PC-3 (cell line): ENCODE results near the gene CCL17. TPM values are rescaled to one million over a fixed set of nuclear protein-coding genes. Genes with fewer than 3 reads are reported as not detected.

Source experiments
- ATAC-seq: fragments of 200-7000 bp; cut with Tn5 transposase; 2 replicates; pipeline ENCODE4 v1.9.1; 2020; ENCODE audit warnings: mild to moderate bottlenecking, moderate library complexity
- BruUV-seq: library from RNA; stranded (reverse); fragments of 400-500 nt; replicated peaks from 2 replicates; lab custom pipeline; 2021; lab: Mats Ljungman, UMichigan
- CTCF ChIA-PET: fragments of 300-600 bp; sonication (Branson Sonifier 250); formaldehyde crosslinking; loops from one replicate; lab custom pipeline; 2022; ENCODE audit warnings: antibody characterized with exemption; lab: Charles Lee
- POLR2A ChIA-PET: fragments of 300-600 bp; sonication (Branson Sonifier 250); formaldehyde crosslinking; loops from one replicate; lab custom pipeline; 2022; ENCODE audit warnings: antibody characterized with exemption; ENCODE audit not compliant: unreplicated experiment; lab: Charles Lee
- DNase-seq: peaks from one replicate; pipeline ENCODE4 v3.0.0-alpha.2; 2015
- H2AFZ ChIP-seq: fragments of 300-600 bp; sonication (generic); 2 replicates; pipeline ENCODE4 v1.6.0; 2016; ENCODE audit warnings: antibody characterized with exemption, low read length
- H3F3A ChIP-seq: fragments of 300-600 bp; sonication (generic); one replicate; pipeline ENCODE4 v1.6.0; 2017; ENCODE audit warnings: antibody characterized with exemption, low read length, control low read depth, mild to moderate bottlenecking; ENCODE audit not compliant: unreplicated experiment
- H3K27ac ChIP-seq: fragments of 300-600 bp; sonication (generic); 2 replicates; pipeline ENCODE4 v1.5.1; 2016; ENCODE audit warnings: mild to moderate bottlenecking, low read length
- H3K27me3 ChIP-seq: fragments of 300-600 bp; sonication (generic); 2 replicates; pipeline ENCODE4 v1.6.1; 2016; ENCODE audit warnings: low read length, mixed read lengths
- H3K36me3 ChIP-seq: fragments of 300-600 bp; sonication (generic); 2 replicates; pipeline ENCODE4 v1.6.1; 2016; ENCODE audit warnings: low read depth, mixed run types, low read length, mixed read lengths
- H3K4me1 ChIP-seq: fragments of 300-600 bp; sonication (generic); 2 replicates; pipeline ENCODE4 v1.5.1; 2016; ENCODE audit warnings: low read length; ENCODE audit not compliant: insufficient read depth
- H3K4me2 ChIP-seq: fragments of 300-600 bp; sonication (generic); 2 replicates; pipeline ENCODE4 v1.6.0; 2016; ENCODE audit warnings: low read length
- H3K4me3 ChIP-seq: fragments of 300-600 bp; sonication (generic); 2 replicates; pipeline ENCODE4 v1.5.1; 2016; ENCODE audit warnings: mild to moderate bottlenecking, low read length, mixed read lengths
- H3K79me2 ChIP-seq: fragments of 300-600 bp; sonication (generic); 2 replicates; pipeline ENCODE4 v1.6.1; 2017; ENCODE audit warnings: low read length, mixed read lengths
- H3K9ac ChIP-seq: fragments of 300-600 bp; sonication (generic); 2 replicates; pipeline ENCODE4 v1.6.0; 2016; ENCODE audit warnings: mild to moderate bottlenecking, low read length
- H3K9me2 ChIP-seq: fragments of 300-600 bp; sonication (generic); replicated peaks from 2 replicates; pipeline ENCODE4 v1.6.1; 2016; ENCODE audit warnings: mixed run types, low read length, mixed read lengths
- H3K9me3 ChIP-seq: fragments of 300-600 bp; sonication (generic); 2 replicates; pipeline ENCODE4 v1.6.1; 2016; ENCODE audit warnings: low read length, mixed read lengths
- H4K20me1 ChIP-seq: fragments of 300-600 bp; sonication (generic); 2 replicates; pipeline ENCODE4 v1.6.1; 2016; ENCODE audit warnings: low read length, mixed read lengths
- CTCF ChIP-seq: fragments of 300-600 bp; sonication (generic); conservative IDR thresholded peaks from 2 replicates; pipeline ENCODE4 v1.5.1; 2017; ENCODE audit warnings: antibody characterized with exemption, low read depth, mild to moderate bottlenecking, low read length
- EZH2 ChIP-seq: fragments of 300-600 bp; sonication (generic); IDR thresholded peaks from one replicate; pipeline ENCODE4 v1.6.1; 2017; ENCODE audit warnings: antibody characterized with exemption, mild to moderate bottlenecking, low read length; ENCODE audit not compliant: unreplicated experiment
- EZH2phosphoT487 ChIP-seq: fragments of 300-600 bp; sonication (generic); IDR thresholded peaks from 2 replicates; pipeline ENCODE4 v1.6.1; 2018; ENCODE audit warnings: mild to moderate bottlenecking, antibody characterized with exemption, low read length, borderline replicate concordance
- intact Hi-C: fragments of 100-400 bp; cut with micrococcal nuclease; formaldehyde crosslinking; loops from 2 replicates; pipeline ENCODE4 v1.9.0; 2023
- total RNA-seq: library from RNA; depleted of rRNA; stranded (reverse); fragments of >200 nt; gene quantifications from 2 replicates; pipeline ENCODE4 v1.2.3, GENCODE V29; 2014

The CCL17 gene
- total RNA-seq, 1 experiment from 2014 or later, result not detected

- intact Hi-C loops, result no loop called here
- no peaks in the 10 kb centered on the region for H3K36me3 ChIP-seq
- H3K9me2 ChIP-seq, result no peaks in the 10 kb centered on the region
- H3K4me2 ChIP-seq, result no peak overlapping the region
- no peaks in the 10 kb centered on the region for H3K27me3 ChIP-seq
- H3K9me3 ChIP-seq, result no peaks in the 10 kb centered on the region
- ChIA-PET CTCF (no interaction called here), POLR2A (no interaction called here)
- ATAC-seq (no peak), DNase-seq (no peak)
- no peaks in the 10 kb centered on the region for H3K79me2 ChIP-seq
- BruUV-seq, result no TSS peak
- no peak overlapping the region for H3K4me3 ChIP-seq
- no peaks in the 10 kb centered on the region for H3F3A ChIP-seq
- TF ChIP-seq EZH2phosphoT487 (no peak), CTCF (no peak), EZH2 (no peak)
- no peaks in the 10 kb centered on the region for H3K4me1 ChIP-seq
- no peaks in the 10 kb centered on the region for H4K20me1 ChIP-seq
- H3K27ac ChIP-seq, result no peak overlapping the region
- H2AFZ ChIP-seq, result no peak overlapping the region
- H3K9ac ChIP-seq, result no peak overlapping the region
Observed at GRCh38 chr16:57411362-57411976, 6.9 kb downstream of the CCL17 start.

- no peaks in the 10 kb centered on the region for H3K9me2 ChIP-seq
- H3K79me2 ChIP-seq, result no peaks in the 10 kb centered on the region
- no peaks in the 10 kb centered on the region for H4K20me1 ChIP-seq
- H3K27me3 ChIP-seq, result no peaks in the 10 kb centered on the region
- no peak overlapping the region for H3K4me2 ChIP-seq
- ChIA-PET POLR2A (no interaction called here), CTCF (no interaction called here)
- no peak overlapping the region for H3K9ac ChIP-seq
- H2AFZ ChIP-seq, result no peak overlapping the region
- H3K36me3 ChIP-seq, result no peaks in the 10 kb centered on the region
- peaks cover 8% of the 10 kb centered on the region for H3K4me1 ChIP-seq
- TF ChIP-seq CTCF, result no peak
- TF ChIP-seq EZH2phosphoT487, result no peak
- TF ChIP-seq EZH2, result no peak
- H3F3A ChIP-seq, result no peaks in the 10 kb centered on the region
- no peak overlapping the region for H3K4me3 ChIP-seq
- ATAC-seq, result no peak
- no peak overlapping the region for H3K27ac ChIP-seq
- BruUV-seq, result no TSS peak
- intact Hi-C loops, result no loop called here
- no peaks in the 10 kb centered on the region for H3K9me3 ChIP-seq
- no peak for DNase-seq
Observed at GRCh38 chr16:57412584-57412983, 8.0 kb downstream of the CCL17 start.

- BruUV-seq, result no TSS peak
- Histone ChIP-seq H3K9me2 (no peaks in the 10 kb centered on the region), H3K9me3 (no peaks in the 10 kb centered on the region), H4K20me1 (no peaks in the 10 kb centered on the region), H2AFZ (no peak overlapping the region), H3K36me3 (no peaks in the 10 kb centered on the region), H3F3A (no peaks in the 10 kb centered on the region), H3K27ac (no peak overlapping the region), H3K79me2 (no peaks in the 10 kb centered on the region), H3K4me2 (no peak overlapping the region), H3K4me1 (peaks cover 12% of the 10 kb centered on the region), H3K27me3 (no peaks in the 10 kb centered on the region), H3K9ac (no peak overlapping the region), H3K4me3 (no peak overlapping the region)
- ChIA-PET CTCF (no interaction called here), POLR2A (interaction anchor here (0.6 kb wide), 1 partner anchor 81 kb away, joined by 3 read pairs; no protein-coding TSS in a partner anchor)
- DNase-seq (no peak), ATAC-seq (no peak)
- intact Hi-C loops, result no loop called here
- TF ChIP-seq CTCF (no peak), EZH2 (no peak), EZH2phosphoT487 (no peak)
Observed at GRCh38 chr16:57413301-57413730, 8.7 kb downstream of the CCL17 start.
